Amniotic epithelial cell (primary cell): ENCODE data around the gene NBPF10.
"Not testable (repeated sequence)": the region's sequence is repeated elsewhere in the genome, so short reads cannot be mapped to it uniquely, and the experiment has no call there.

Experiments
- DNase-seq: peaks from one replicate; pipeline ENCODE4 v3.0.0-alpha.2; 2010; ENCODE audit warnings: low read depth

NBPF10 gene

GRCh38 chr1:146144465-146144864 lies at the start of gene NBPF10:
Gene NBPF10 (minus strand): TSS chr1:146144804. CDS start chr1:146144769, 35 bp downstream.
- DNase-seq: not testable (repeated sequence)

- DNase-seq: not testable (repeated sequence)
Measured at GRCh38 chr1:146174531-146174930, 29.9 kb upstream of the NBPF10 start.

GRCh38 chr1:146167740-146168139 lies 23.1 kb upstream of the NBPF10 start:
- DNase-seq: not testable (repeated sequence)

GRCh38 chr1:146167273-146167672 lies 22.7 kb upstream of the NBPF10 start:
- not testable (repeated sequence) for DNase-seq
